Suprapubic skin (tissue), 4 donors: ENCODE results near the gene POLR1A. TPM values are rescaled to one million over a fixed set of nuclear protein-coding genes. Genes with fewer than 3 reads are reported as not detected.

Experiments
- DNase-seq, 2 donors: peaks; one replicate each; pipeline ENCODE4 v3.0.0-alpha.2; 2019; ENCODE audit warnings: low spot score in 2 of 2
- H3K27ac ChIP-seq: fragments of 200-600 bp; sonication (generic); one replicate; pipeline ENCODE4 v1.5.1; 2019
- H3K27me3 ChIP-seq: fragments of 200-600 bp; sonication (generic); one replicate; pipeline ENCODE4 v1.5.1; 2019
- H3K36me3 ChIP-seq: fragments of 200-600 bp; sonication (generic); one replicate; pipeline ENCODE4 v1.5.1; 2019
- H3K4me1 ChIP-seq: fragments of 200-600 bp; sonication (generic); one replicate; pipeline ENCODE4 v1.5.1; 2019
- H3K4me3 ChIP-seq: fragments of 200-600 bp; sonication (generic); one replicate; pipeline ENCODE4 v1.5.1; 2019; ENCODE audit warnings: mild to moderate bottlenecking
- H3K9me3 ChIP-seq: fragments of 200-600 bp; sonication (generic); one replicate; pipeline ENCODE4 v1.5.1; 2019
- EP300 ChIP-seq: sonication (generic); formaldehyde crosslinking; IDR thresholded peaks from one replicate; pipeline ENCODE4 v1.6.1; 2017; ENCODE audit warnings: antibody characterized with exemption
- POLR2A ChIP-seq, 2 donors: fragments of 450-650 bp; IDR thresholded peaks; one replicate each; pipeline ENCODE4 v1.6.1; 2017; ENCODE audit warnings: antibody characterized with exemption in 2 of 2, mild to moderate bottlenecking in 2 of 2, moderate library complexity in 2 of 2
- POLR2AphosphoS5 ChIP-seq, 3 donors: sonication (generic); formaldehyde crosslinking; IDR thresholded peaks; one replicate each; pipeline ENCODE4 v1.6.1; 2017; ENCODE audit warnings: antibody characterized with exemption in 3 of 3
- WGBS: methylation state at CpG from one replicate; pipeline ENCODE4 v1.1.5; 2018; 5-methylcytosine and 5-hydroxymethylcytosine counted together
- total RNA-seq, 4 donors: library from RNA; depleted of rRNA; stranded (reverse); fragments of >200 nt; gene quantifications; one replicate each; pipeline ENCODE4 v1.1.0, GENCODE V29; 2016
- TF ChIP-seq, protein P1 (sequence below), 2 donors: fragments of 200-600 bp in 1 of 2; fragments of 450-650 bp in 1 of 2; sonication (generic) in 1 of 2; IDR thresholded peaks; one replicate each; pipeline ENCODE4 v1.5.1; 2016 to 2019; ENCODE audit warnings: antibody characterized with exemption in 2 of 2, mild to moderate bottlenecking in 1 of 2, moderate library complexity in 1 of 2

Gene POLR1A
- total RNA-seq, 4 donors from 2014 or later, result 20.2 to 24.3 (median 21.2) TPM

DNA sequence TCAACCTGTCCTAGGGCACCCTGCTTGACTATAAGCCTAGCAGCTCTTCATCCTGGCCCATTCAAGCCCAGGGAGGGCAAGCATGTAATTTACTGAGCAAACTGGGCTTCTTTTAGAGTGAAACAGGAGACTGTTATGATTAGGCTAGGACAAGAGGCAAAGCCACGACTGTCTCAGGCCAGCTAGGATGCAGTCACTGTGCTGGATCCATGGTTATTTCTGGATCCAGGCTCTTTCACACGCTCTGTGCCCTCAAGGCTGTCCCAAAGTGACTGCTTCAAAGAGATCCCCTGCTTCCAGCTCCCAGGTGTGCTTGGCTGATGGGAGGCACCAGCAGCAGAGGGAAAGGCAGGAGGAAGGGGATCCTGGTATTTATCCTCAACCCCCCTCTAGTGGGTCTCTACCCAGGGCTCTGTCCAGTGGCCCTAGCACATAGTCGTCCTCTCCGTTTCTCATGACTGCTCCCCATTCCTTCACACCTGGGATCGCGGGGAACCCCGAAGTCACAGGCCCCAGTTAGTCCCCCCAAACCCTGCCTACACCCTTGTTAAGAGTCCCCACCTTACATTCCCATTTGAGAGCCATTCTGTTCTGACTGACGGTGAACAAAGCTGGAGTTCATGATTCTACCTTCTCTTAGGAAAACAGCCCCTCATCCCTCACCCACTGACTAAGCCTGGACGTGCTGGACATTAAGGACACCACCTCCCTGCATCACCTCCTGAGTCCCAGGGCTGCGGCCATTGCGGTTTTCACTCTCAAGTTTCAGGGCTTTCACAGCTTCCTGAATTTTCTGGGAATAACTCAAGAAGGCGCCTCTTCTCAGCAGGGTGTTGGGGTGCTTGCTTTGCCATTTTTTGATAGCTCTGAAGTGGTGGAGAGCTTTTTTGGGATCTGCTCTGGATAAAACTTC, 63.2 kb downstream of the POLR1A start:
- 96% methylated on average over 12 of the region's 12 CpGs for WGBS
- no peaks in the 10 kb centered on the region for H3K27me3 ChIP-seq
- TF ChIP-seq, protein P1, sequence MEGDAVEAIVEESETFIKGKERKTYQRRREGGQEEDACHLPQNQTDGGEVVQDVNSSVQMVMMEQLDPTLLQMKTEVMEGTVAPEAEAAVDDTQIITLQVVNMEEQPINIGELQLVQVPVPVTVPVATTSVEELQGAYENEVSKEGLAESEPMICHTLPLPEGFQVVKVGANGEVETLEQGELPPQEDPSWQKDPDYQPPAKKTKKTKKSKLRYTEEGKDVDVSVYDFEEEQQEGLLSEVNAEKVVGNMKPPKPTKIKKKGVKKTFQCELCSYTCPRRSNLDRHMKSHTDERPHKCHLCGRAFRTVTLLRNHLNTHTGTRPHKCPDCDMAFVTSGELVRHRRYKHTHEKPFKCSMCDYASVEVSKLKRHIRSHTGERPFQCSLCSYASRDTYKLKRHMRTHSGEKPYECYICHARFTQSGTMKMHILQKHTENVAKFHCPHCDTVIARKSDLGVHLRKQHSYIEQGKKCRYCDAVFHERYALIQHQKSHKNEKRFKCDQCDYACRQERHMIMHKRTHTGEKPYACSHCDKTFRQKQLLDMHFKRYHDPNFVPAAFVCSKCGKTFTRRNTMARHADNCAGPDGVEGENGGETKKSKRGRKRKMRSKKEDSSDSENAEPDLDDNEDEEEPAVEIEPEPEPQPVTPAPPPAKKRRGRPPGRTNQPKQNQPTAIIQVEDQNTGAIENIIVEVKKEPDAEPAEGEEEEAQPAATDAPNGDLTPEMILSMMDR (IDR thresholded peaks at IDR 0.05), result no peak
- no peak for TF ChIP-seq EP300
- no peak for TF ChIP-seq POLR2AphosphoS5 (IDR thresholded peaks at IDR 0.05)
- no peak for TF ChIP-seq POLR2A (IDR thresholded peaks at IDR 0.05)
- H3K9me3 ChIP-seq, result no peaks in the 10 kb centered on the region
- peak; percentile 35 to 37 for DNase-seq
- peaks cover 88% of the 10 kb centered on the region for H3K36me3 ChIP-seq
- H3K4me1 ChIP-seq, result peaks cover 16% of the 10 kb centered on the region
- no peak overlapping the region for H3K27ac ChIP-seq
- H3K4me3 ChIP-seq, result no peak overlapping the region

DNA sequence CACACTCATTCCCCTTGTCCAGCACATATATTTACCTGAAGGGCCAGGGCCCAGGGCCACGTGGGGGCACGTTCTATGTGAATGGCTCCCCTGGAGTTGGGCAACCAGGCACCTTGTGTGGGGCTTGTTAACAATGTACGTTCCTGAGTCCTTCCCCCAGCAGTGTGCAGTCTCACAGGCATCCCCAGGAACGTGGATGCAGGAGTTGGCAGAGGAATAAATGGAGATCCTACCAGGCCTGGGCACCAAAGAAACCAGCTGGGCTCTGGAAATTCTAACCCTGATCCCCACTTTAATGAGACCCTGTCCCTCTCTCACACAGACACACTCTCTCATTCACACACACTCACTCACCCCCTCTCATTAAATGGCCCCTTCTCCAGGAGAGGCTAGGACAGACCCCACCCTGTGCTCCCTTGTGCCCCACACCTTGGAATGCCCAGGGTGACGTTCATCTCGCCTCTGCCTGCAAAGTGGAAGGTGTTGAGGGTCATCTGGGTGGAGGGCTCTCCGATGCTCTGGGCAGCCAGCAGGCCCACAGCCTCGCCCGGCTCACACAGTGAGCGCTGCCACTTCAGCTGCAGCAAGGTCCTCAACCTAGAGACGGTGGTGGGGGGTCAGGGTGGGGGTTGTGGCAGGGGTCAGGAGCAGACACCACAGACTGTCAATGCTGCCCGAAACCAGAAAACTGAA, 65.6 kb downstream of the POLR1A start:
- Histone ChIP-seq H3K4me3 (no peak overlapping the region), H3K9me3 (no peaks in the 10 kb centered on the region), H3K36me3 (peaks cover 68% of the 10 kb centered on the region), H3K27ac (no peak overlapping the region), H3K4me1 (peaks cover 39% of the 10 kb centered on the region), H3K27me3 (no peaks in the 10 kb centered on the region)
- 87% methylated on average over 8 of the region's 12 CpGs for WGBS
- peak; percentile 21 to 60 for DNase-seq
- TF ChIP-seq POLR2A (IDR thresholded peaks at IDR 0.05), result no peak
- no peak for TF ChIP-seq POLR2AphosphoS5 (IDR thresholded peaks at IDR 0.05)
- TF ChIP-seq EP300, result no peak

DNA sequence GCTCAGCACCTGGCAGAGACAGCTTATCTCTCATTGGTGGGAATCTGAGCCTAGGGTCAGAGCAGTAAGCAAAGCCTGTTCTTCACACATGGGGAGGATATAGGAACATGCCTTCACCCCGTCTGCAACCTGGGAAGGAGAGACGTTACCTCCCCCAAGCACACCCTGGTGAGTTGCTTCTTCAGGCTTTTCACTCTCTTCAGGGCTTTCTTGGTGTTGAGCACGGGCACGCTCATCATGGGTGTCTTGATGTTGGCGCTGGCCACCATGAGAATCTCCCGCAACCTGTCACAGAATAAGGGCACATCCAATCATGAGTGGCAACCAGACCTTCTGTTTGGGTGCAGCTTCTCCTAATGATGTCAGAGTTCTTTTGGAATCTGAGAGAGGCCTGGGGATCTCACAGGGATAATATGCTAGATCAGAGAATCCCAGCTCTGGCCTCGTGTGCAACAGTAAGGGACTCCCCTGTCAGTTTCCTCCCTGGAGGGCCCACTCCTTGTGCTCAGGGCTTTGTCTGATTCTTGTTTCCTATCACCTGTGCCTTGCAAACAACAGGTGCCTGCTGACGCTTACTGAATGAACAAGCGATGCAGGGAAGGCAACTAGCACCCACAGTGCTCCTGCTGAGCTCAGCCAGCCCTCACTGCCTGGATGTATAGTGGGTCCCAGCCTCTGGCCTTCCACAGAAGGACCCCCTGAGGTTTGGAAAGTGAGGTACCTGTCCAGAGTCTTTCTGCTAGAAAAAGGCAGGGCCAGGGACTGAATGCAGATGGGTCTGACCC, 66.3 kb downstream of the POLR1A start:
- WGBS, result 93% methylated on average over 8 of the region's 9 CpGs
- peaks cover 63% of the 10 kb centered on the region for H3K36me3 ChIP-seq
- peak; percentile 44 to 51 for DNase-seq

DNA sequence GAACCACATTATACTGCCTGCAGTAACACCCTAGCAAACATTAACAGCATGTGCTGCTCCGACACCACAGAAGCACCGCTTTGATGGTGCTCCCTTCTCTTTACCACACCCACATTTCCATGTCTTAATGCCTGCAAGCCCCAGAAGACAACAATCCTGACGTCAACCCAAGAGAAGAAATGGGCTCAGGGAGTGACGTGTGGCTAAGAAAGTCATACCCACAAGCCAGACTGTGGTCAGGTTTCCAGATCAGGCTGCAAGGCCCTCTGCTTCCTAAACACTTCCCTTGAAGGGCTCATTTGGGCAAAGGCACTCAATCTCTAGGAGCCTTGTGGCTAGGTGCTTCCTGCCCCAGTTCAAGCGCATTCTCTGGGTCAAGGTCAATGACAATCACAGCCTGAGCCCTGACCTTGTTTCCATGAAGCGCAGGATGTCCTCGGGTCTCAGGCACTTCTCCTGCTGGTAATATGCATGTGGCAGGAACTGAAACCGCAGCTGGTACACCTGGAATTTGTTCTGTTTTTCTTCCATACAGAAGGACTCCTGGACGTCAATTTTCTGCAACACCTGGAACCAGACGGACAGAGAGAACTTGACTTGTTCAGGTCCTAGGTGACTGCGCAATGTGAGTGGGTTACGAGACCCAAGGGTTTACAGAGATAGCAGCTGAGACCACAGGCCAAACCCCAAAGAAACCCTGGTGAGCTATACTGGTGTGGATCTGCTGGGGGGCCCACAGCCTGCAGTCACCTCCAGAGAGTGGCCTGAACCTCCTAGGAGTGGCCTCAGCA, 67.2 kb downstream of the POLR1A start:
- 73% methylated on average over 12 of the region's 12 CpGs for WGBS
- peak overlapping the region; percentile 88 for H3K27ac ChIP-seq
- peaks cover 39% of the 10 kb centered on the region for H3K4me1 ChIP-seq

More for the DNA sequence above, 66.3 kb downstream of the POLR1A start:
- peaks cover 39% of the 10 kb centered on the region for H3K4me1 ChIP-seq
- no peak overlapping the region for H3K4me3 ChIP-seq
- TF ChIP-seq EP300 (no peak), POLR2AphosphoS5 (IDR thresholded peaks at IDR 0.05) (no peak), POLR2A (IDR thresholded peaks at IDR 0.05) (no peak)
- TF ChIP-seq, protein P1 (IDR thresholded peaks at IDR 0.05), result no peak
- H3K27me3 ChIP-seq, result no peaks in the 10 kb centered on the region
- H3K9me3 ChIP-seq, result no peaks in the 10 kb centered on the region
- peak overlapping the region; percentile 88 for H3K27ac ChIP-seq

DNA sequence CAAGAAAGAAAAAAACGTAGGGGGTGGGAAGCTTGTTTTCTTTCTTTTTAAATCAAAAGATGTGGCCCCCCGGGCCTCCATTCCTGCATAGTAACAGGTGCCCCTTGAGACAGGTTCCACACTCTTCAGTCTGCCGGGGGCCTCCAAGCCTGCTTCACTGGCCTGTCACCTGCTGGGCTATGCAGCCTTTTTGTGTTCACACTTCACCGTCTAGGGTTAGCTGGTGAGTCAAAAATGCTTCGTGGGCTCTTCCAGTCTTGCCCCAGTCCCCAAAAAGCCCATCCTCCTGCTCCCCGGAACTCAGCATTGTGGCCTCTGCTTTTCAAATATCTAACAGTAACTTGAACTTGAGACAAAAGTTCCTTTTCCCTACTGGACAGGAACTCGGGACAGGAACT, 67.9 kb downstream of the POLR1A start:
- TF ChIP-seq EP300, result no peak
- TF ChIP-seq POLR2A (IDR thresholded peaks at IDR 0.05), result no peak
- TF ChIP-seq, protein P1 (IDR thresholded peaks at IDR 0.05), result no peak
- no peak for TF ChIP-seq POLR2AphosphoS5 (IDR thresholded peaks at IDR 0.05)
- Histone ChIP-seq H3K4me1 (peaks cover 39% of the 10 kb centered on the region), H3K36me3 (peaks cover 64% of the 10 kb centered on the region), H3K4me3 (no peak overlapping the region), H3K9me3 (no peaks in the 10 kb centered on the region), H3K27ac (peak overlapping the region; percentile 88), H3K27me3 (no peaks in the 10 kb centered on the region)
- WGBS, result 57% methylated on average over 7 of the region's 7 CpGs
- peak in 1 of 2 donors; percentile 65 for DNase-seq

More for the DNA sequence above, 67.2 kb downstream of the POLR1A start:
- H3K36me3 ChIP-seq, result peaks cover 63% of the 10 kb centered on the region
- no peaks in the 10 kb centered on the region for H3K9me3 ChIP-seq
- H3K27me3 ChIP-seq, result no peaks in the 10 kb centered on the region
- DNase-seq, result peak; percentile 68 to 79
- no peak overlapping the region for H3K4me3 ChIP-seq
- TF ChIP-seq POLR2AphosphoS5 (IDR thresholded peaks at IDR 0.05) (peak in 1 of 3 donors; percentile 51), EP300 (no peak)
